ENCODE data around the gene GUCY1A2. TPM values are rescaled to one million over a fixed set of nuclear protein-coding genes. Genes with fewer than 3 reads are reported as not detected.

Gene GUCY1A2
- total RNA-seq, 6 experiments from 2014 or later = 1.1 to 4.9 (median 2.5) TPM

DNA sequence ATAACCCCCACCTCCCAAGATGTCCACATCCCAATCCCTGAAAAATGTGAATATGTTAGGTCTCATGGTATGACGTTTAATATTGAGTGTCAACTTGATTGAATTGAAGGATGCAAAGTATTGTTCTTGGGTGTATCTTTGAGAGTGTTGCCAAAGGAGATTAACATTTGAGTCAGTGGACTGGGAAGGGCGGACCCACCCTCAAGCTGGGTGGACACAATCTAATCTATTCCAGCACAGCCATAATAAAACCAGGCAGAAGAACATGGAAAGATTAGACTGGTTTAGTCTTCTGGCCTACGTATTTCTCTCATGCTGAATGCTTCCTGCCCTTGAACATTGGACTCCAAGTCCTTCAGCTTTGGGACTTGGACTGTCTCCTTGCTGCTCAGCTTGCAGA lies 315.5 kb downstream of the GUCY1A2 start:
- no peak for DNase-seq
- Histone ChIP-seq H3K36me3 (no peaks in the 10 kb centered on the region), H3K27me3 (no peaks in the 10 kb centered on the region), H3K27ac (no peak overlapping the region), H3K9me3 (no peaks in the 10 kb centered on the region), H3K4me3 (no peak overlapping the region), H3K4me1 (no peaks in the 10 kb centered on the region)
- WGBS (ENCODE audit: insufficient coverage, low coverage, low lambda C conversion rate, missing lambda C conversion rate) = 55% methylated on average over 2 of the region's 3 CpGs
- no peak for TF ChIP-seq POLR2A (IDR thresholded peaks at IDR 0.05)
- TF ChIP-seq, protein P1, sequence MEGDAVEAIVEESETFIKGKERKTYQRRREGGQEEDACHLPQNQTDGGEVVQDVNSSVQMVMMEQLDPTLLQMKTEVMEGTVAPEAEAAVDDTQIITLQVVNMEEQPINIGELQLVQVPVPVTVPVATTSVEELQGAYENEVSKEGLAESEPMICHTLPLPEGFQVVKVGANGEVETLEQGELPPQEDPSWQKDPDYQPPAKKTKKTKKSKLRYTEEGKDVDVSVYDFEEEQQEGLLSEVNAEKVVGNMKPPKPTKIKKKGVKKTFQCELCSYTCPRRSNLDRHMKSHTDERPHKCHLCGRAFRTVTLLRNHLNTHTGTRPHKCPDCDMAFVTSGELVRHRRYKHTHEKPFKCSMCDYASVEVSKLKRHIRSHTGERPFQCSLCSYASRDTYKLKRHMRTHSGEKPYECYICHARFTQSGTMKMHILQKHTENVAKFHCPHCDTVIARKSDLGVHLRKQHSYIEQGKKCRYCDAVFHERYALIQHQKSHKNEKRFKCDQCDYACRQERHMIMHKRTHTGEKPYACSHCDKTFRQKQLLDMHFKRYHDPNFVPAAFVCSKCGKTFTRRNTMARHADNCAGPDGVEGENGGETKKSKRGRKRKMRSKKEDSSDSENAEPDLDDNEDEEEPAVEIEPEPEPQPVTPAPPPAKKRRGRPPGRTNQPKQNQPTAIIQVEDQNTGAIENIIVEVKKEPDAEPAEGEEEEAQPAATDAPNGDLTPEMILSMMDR (IDR thresholded peaks at IDR 0.05) = no peak
- no peak for ATAC-seq
- intact Hi-C loops (cut with DNase I) = no loop called here

- TF ChIP-seq, protein P1 (IDR thresholded peaks at IDR 0.05) = no peak
- no peak for TF ChIP-seq POLR2A (IDR thresholded peaks at IDR 0.05)
- DNase-seq (no peak), ATAC-seq (no peak)
- no peaks in the 10 kb centered on the region for H3K36me3 ChIP-seq
- H3K27me3 ChIP-seq = no peaks in the 10 kb centered on the region
- no peaks in the 10 kb centered on the region for H3K9me3 ChIP-seq
- 69% methylated on average over 2 of the region's 2 CpGs for WGBS (ENCODE audit: insufficient coverage, low coverage, low lambda C conversion rate, missing lambda C conversion rate)
- no peak overlapping the region for H3K27ac ChIP-seq
- H3K4me3 ChIP-seq = no peak overlapping the region
- intact Hi-C loops (cut with DNase I) = no loop called here
- H3K4me1 ChIP-seq = no peaks in the 10 kb centered on the region
Observed at GRCh38 chr11:106697058-106697457, 321.2 kb downstream of the GUCY1A2 start.

DNA sequence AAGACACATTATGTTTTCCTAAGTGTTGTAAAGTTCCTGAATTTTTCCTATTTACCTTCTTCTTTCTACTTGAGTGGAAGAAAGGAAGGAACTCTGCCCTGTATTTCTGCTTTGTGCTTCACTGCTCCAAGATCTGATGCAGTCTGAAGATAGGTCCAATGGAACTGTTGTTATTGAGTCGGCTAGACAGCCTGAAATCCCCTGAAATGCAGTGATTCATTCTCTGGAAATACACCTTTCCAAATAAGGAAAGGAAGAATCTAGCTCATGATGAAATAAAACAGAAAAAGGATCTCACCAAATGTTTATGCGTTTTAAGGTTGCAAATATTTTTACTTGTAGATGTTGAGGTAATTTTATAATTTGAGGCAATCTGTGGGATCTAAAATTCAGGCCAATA lies 322.8 kb downstream of the GUCY1A2 start:
- no peak for TF ChIP-seq POLR2A (IDR thresholded peaks at IDR 0.05)
- TF ChIP-seq, protein P1 (IDR thresholded peaks at IDR 0.05) = no peak
- no peaks in the 10 kb centered on the region for H3K4me1 ChIP-seq
- H3K4me3 ChIP-seq = no peak overlapping the region
- intact Hi-C loops (cut with DNase I) = no loop called here
- H3K27ac ChIP-seq = no peak overlapping the region
- no peak for ATAC-seq
- 38% methylated on average over 2 of the region's 2 CpGs for WGBS (ENCODE audit: insufficient coverage, low coverage, low lambda C conversion rate, missing lambda C conversion rate)
- DNase-seq = no peak
- H3K36me3 ChIP-seq = no peaks in the 10 kb centered on the region
- H3K27me3 ChIP-seq = no peaks in the 10 kb centered on the region
- H3K9me3 ChIP-seq = no peaks in the 10 kb centered on the region

DNA sequence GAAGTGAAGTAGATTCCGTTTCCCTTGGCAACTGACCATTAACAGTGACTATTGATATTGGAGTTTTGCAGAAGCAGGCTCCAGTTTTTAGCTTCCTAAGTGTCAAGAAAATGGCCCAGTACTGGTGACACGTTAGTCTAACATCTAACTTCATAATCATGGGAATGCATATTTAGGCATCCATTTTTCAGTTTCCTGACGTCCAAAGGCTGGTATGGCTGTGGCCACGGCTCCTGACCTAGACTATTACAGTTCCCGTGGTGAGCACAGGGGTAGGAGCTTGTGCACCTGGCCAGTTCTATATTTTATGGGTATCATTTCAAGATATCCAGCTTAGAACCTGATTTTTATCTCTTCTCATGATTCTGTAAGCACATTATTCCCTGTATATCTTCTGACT lies 323.8 kb downstream of the GUCY1A2 start:
- Histone ChIP-seq H3K4me1 (no peaks in the 10 kb centered on the region), H3K36me3 (no peaks in the 10 kb centered on the region), H3K9me3 (no peaks in the 10 kb centered on the region), H3K27me3 (no peaks in the 10 kb centered on the region), H3K4me3 (no peak overlapping the region), H3K27ac (no peak overlapping the region)
- ATAC-seq = no peak
- whole genome bisulfite sequencing (ENCODE audit: insufficient coverage, low coverage, low lambda C conversion rate, missing lambda C conversion rate) = 44% methylated on average over 4 of the region's 5 CpGs
- intact Hi-C loops (cut with DNase I) = no loop called here
- TF ChIP-seq, protein P1 (IDR thresholded peaks at IDR 0.05) = no peak
- no peak for TF ChIP-seq POLR2A (IDR thresholded peaks at IDR 0.05)
- DNase-seq = no peak

DNA sequence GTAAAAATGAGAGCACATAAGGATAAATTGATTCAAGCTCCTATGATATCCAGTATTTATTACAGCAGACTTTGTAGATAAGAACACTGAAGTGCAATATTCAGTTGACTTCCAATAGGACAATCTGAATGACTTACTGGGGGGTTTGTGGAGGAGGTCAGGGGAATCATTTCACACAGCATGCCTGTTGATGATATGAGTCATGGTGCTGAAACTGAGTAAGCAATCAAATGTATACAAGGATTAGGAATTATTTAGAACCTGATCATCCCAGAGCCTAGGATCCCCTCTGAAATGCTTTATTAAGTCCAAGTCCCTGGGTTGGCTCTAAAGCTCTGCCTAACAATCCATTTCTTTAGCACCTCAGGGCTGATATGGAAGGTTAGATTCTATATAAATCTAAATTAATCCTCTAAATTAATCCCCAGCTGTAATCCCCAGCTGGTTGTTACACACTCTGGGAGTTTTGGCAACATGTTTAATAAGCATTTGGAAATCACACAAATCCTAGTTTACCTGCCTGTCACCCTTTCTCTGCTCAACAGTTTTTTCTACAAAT lies 326.4 kb downstream of the GUCY1A2 start:
- Histone ChIP-seq H3K27ac (no peak overlapping the region), H3K9me3 (no peaks in the 10 kb centered on the region), H3K36me3 (no peaks in the 10 kb centered on the region), H3K4me3 (no peak overlapping the region), H3K4me1 (no peaks in the 10 kb centered on the region), H3K27me3 (no peaks in the 10 kb centered on the region)
- no peak for DNase-seq
- intact Hi-C loops (cut with DNase I) = no loop called here
- TF ChIP-seq POLR2A (IDR thresholded peaks at IDR 0.05) = no peak
- TF ChIP-seq, protein P1 (IDR thresholded peaks at IDR 0.05) = no peak
- no peak for ATAC-seq
